Choroid plexus epithelial cell (primary cell): ENCODE measurements around the gene SYT15B.
"Not testable (repeated sequence)": the region's sequence is repeated elsewhere in the genome, so short reads cannot be mapped to it uniquely, and the experiment has no call there.

Source experiments
- DNase-seq: peaks from one replicate; pipeline ENCODE4 v3.0.0-alpha.2; 2010; ENCODE audit warnings: low read depth
- H3K4me3 ChIP-seq: 2 replicates; pipeline ENCODE4 v1.5.1; 2011; ENCODE audit warnings: low read depth, mild to moderate bottlenecking, control low read depth, low read length, moderate library complexity
- TF ChIP-seq, protein P1 (sequence below): conservative IDR thresholded peaks from 2 replicates; pipeline ENCODE4 v1.5.1; 2011; ENCODE audit warnings: low read depth, mild to moderate bottlenecking, control low read depth, inconsistent platforms, low read length, moderate library complexity

SYT15B gene

DNA sequence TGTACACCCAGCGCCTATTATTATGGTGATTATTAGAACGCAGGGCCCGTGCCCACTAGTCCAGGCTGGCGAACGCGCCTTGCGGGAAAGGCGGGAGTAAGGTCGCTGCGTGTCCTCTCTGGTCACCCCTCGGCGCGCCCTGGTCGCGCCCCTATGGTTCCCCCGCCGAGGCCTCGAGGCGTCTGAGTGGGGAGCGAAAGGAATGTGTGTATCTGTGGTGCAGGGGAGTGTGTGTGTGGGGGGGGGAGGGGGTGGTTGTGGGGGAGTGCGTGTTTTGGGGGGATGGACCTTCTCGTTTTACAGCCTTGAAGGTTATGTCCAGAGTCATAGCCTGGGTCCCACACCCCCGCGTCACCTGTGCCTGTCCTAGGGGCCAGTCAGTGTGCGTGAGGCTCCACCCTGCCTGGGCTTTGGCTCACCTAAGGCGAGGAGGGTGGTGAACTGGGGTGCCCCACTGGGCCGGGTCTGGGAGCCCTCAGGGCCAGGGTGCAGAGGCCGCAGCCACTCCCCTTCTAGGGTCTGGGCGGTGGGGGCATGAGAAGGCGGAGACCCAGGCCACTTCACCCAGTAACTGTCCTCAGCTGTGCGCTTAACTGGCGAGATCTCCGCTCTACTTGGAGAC lies at the start of gene SYT15B:
Gene SYT15B, minus strand, starts transcription at position 39 of the 622 bp plus-strand sequence. CDS start 952 bp downstream, outside the sequence.
- H3K4me3 ChIP-seq: peak within 1 kb of the TSS; percentile 37
- DNase-seq: not testable (repeated sequence)

DNA sequence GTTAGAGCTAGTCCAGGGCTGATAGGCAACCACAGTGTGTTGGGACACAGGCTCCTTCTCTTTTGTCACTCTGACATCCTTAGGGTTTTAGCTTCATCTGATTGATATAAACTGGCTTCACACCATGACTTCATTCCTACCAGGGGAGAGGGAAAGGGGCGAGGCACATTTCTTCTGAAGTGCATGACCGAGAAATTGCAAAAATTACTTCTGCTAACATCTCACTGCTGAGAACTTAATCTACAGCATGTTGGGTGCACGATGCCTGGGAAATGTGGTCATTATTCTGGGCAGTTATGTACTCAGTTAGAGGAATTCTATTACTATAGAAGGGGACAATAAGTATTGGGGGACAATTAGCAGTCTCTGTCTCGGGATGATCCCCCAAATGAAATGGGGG lies 16.2 kb upstream of the SYT15B start:
- H3K4me3 ChIP-seq, DNase-seq: not testable (repeated sequence)

DNA sequence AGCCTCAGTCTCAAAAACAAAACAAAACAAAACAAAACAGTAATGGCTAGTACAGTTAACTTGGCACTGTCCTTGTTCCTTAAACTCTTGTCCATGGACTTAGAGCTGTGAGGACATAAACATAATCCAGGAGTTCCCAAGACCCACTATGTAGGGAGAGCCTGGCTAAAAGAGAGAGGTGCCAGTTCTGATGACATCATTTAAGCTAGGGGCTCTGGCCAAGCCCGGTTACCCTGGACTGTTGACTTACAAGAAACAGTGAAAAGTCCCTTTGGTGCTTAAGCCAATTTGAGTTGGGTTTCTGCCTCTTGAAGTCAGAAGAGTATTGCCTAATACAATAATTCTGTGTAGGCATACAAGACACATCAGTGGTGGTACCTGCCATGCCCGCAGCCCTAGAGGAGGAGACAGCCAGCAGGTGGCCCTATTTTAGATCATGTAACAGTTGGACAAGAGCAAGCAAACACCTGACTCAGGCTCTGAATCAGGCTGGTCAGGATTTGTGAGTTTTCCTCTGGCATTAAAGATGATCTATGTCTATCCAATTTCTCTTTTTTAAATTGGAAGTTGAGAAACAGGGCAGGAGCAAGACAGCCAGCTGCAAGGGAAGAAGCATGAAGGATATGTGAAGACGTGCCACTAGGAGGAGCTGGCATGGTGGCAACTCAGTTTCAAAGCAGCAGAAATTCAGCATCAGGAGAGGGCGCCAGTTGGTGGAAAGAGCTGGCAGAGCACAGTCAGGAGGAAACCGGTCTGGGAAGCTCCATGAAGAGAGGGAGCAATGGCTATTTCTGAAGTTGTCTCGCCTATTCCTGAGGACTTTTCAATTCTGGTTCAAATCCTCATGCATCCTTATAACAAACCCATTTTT lies 12.2 kb upstream of the SYT15B start:
- H3K4me3 ChIP-seq: not testable (repeated sequence)
- DNase-seq: peak; percentile 76
- TF ChIP-seq, protein P1, sequence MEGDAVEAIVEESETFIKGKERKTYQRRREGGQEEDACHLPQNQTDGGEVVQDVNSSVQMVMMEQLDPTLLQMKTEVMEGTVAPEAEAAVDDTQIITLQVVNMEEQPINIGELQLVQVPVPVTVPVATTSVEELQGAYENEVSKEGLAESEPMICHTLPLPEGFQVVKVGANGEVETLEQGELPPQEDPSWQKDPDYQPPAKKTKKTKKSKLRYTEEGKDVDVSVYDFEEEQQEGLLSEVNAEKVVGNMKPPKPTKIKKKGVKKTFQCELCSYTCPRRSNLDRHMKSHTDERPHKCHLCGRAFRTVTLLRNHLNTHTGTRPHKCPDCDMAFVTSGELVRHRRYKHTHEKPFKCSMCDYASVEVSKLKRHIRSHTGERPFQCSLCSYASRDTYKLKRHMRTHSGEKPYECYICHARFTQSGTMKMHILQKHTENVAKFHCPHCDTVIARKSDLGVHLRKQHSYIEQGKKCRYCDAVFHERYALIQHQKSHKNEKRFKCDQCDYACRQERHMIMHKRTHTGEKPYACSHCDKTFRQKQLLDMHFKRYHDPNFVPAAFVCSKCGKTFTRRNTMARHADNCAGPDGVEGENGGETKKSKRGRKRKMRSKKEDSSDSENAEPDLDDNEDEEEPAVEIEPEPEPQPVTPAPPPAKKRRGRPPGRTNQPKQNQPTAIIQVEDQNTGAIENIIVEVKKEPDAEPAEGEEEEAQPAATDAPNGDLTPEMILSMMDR: peak; percentile 64

DNA sequence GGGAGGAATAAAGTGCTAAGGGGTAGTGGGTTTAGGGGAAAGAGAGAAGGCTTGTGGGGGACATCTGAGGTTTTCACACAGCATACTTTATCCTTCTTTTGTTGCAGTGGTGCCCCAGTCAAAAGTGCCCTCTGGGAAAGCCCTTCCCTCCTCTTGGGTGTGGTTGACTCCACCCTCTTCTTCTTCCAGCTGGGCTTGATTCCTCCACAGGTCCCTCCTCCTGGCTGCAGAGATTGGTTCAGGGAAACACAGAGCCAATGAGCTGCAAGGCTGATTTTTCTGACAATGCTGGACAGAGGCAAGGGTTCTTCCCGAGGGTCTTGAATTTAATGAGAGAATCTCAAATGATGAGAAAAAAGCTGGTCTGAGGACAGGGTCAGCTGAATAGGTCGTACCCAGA lies 7.4 kb upstream of the SYT15B start:
- H3K4me3 ChIP-seq, DNase-seq: not testable (repeated sequence)

DNA sequence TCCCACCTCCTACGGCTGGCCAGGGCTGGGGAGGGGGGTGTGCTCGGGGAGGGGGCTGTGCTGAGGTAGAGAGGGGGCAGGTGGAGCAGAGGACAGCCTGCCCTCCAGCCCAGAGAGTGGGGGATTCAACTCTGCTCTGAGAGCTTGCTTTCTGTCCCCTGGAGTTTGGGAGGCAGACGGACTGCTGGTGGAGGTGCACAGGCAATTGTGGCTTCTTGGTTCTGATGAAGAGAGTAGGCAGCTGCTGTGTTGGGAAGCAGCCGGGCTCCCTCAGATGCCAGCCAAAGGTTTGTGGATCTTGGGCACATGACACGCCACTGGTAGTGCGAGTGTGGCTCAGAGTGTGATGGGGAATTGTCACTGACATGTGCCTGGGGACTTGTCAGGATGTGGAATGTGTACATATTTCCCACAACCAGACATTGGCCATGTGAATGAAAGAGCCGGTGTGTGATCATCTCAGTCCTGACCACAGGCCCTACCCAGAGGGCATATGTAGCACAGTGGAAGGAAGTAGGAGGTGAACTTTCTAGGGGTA lies 5.3 kb upstream of the SYT15B start:
- not testable (repeated sequence) for H3K4me3 ChIP-seq, DNase-seq

DNA sequence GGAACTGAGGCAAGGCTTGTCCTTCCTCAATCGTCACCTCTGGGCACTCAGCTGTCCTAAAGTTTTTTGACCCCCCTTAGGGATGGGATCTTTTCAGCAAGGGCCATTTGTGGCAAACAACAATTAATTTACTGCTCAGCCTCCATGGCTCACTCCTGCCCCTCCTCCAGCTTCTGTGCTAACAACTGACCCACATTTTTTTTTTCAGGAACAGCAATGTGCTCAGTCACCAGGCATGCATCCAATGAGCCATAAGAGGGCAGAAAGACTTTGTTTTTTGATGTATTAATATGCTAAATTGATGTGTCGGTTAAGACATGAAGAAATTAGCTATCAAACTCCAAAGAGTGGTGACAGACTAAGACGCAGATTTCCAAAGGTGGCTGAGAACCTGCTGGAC lies 4.7 kb upstream of the SYT15B start:
- peak; percentile 77 for DNase-seq
- not testable (repeated sequence) for H3K4me3 ChIP-seq

DNA sequence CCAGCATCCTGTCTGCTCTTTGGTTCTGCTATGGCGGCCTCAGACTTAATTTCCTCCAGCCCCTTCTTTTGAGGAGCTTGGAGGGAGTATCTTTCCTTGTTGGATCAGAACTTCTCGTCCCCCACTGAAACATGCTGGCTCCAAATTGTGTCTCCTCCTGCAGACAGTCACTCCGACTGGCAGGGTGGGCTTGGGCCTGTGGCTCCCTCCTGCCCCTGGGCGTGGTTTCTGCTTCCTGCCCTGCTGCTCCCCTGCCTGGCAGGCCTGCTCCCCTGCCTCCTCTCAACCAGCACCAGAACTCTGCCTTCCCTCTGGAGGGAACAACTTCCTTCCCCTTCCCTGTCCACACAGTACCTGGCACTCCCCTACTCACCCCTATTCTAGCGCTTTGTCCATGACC lies 3.8 kb upstream of the SYT15B start:
- not testable (repeated sequence) for H3K4me3 ChIP-seq

DNA sequence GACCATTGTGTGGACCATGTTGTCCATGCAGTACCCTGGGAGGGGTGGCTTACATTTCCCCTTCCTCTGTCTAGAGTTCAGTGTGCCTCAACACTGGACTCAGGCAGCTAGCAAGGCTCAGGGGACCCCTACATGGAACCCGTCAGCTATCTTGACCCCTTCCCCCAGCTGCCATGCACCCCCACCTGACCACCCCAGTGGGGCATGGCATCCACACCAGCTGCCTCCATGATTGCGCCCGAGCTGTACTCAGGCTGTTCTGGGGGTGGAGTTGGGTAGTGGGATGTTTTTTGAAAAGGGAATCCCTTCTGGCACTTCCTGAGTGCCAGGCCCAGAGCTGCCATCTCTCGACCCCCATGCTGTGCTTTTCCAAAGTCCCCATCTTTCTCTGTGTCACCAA lies 1.8 kb upstream of the SYT15B start:
- H3K4me3 ChIP-seq, DNase-seq: not testable (repeated sequence)

More for the DNA sequence above, 3.8 kb upstream of the SYT15B start:
- DNase-seq: not testable (repeated sequence)

DNA sequence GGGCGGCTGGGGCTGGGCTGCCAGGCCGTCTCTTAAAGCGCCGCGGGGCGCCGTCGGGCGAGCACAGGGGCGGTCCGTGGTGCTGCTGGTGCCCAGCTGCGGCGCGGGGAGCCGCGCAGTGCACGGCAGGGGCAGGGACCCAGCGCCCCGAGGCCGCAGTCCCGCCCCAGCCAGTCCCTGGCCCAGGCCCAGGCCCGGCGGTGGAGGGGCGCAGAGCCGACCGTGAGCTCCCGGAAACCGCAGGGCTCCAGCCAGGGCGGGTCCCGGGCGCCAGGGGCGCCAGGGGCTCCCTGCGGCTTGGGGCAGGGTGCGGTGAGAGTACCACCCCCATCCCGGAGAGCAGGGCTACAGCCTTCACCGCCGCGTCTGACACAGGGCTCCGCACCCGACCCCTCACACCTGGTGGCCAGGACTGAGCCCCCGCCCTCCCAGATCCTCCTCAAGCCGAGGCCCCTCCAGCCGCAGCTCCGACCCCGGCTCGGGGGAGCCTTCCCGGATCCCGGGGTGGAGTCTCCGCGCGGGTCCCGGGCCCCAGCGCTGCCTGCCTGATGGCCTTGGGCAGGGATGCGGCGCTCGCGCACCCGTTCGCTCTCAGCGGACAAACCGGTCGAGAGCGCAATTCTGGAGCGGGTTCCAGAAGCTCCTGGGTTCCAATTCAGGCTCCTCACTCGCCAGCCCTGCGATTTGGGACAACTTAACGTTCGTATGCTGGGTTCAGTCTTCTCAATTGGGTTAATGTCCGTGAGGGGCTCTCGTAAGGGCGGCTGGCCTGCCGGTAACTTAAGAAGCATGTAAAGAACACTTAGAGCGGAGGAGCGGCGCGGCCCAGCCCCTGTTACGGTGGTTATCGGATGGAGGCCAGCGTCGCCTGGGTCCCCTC lies 478 bp downstream of the SYT15B start:
- peak overlapping the region; percentile 37 for H3K4me3 ChIP-seq
- DNase-seq: peak; percentile 12

DNA sequence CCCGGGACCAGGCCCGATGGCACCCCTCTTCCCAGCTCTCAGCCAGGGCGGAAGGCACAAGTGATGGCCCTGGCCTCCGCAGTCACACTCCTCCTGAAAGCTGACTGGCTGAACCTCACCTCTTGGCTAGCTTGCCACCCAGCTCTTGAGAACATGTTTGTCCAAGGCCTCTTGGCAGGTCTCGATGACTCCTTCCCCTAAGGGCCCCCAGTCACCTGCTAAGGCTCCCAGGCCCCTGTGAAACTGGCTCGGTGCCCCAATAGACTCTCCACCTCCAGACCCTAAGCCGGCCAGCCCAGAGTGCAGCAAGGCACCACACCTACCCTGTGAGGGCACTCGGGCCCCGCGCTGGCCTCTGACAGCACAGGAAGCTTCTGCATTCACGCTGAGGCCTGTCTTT lies 4.5 kb downstream of the SYT15B start:
- DNase-seq, H3K4me3 ChIP-seq: not testable (repeated sequence)

DNA sequence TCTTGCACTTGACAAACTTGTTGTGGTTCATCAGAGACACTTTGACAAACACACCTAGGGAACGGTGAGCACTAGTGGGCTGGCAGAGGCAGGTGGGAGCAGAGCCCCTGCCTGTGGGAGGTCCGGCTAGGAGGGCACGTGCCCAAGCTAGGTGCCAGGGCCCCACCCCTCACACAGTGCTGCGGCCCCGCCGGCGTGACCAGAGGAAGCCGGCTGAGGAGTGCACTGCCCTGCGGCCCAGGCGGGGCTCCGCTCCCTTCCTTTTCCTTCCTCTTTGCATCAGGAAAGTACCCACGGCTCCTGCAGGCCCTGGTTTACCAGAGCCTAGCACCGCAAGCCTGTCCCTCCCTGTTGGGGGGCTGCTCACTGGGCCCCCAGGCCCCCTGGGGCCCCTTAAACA lies 7.2 kb downstream of the SYT15B start:
- H3K4me3 ChIP-seq, DNase-seq: not testable (repeated sequence)

DNA sequence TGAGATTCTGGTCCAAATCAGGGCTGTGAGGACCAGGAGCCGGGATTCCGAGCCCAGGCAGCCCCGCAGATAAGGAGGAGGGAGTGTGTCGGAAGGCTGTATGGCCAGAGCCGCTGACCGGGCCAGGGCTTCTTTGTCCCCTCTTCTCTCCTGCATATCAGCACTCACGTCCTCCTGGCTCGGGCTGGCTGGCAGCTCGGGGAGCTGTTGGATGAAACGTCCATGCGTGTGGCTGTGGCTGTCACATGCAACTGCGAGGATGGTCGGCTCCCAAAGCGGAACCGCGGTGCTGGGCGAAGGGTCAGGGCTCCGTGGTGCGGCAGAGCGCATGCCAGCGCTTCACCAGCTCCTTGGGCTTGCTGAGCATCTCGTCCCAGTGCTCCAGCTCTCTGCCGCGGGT lies 9.5 kb downstream of the SYT15B start:
- DNase-seq, H3K4me3 ChIP-seq: not testable (repeated sequence)

DNA sequence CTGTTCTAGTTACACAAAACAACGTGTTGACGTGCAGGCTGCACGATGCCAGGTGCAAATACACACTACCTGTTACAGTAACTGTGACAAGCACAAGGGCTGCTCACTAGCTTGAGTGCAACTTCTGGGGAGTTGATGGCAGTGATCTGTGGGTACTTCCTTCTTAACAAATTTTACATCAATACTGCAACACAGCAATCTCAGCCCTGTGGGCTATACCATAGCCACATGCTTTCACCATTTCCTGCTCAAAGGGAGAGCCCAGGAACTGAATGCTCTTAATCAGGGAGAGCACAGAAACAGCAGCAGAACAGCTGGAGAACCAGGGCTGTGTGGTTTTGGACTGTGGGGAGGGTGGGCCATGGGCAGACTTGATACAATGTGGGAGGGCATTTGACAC lies 10.2 kb downstream of the SYT15B start:
- DNase-seq, H3K4me3 ChIP-seq: not testable (repeated sequence)

DNA sequence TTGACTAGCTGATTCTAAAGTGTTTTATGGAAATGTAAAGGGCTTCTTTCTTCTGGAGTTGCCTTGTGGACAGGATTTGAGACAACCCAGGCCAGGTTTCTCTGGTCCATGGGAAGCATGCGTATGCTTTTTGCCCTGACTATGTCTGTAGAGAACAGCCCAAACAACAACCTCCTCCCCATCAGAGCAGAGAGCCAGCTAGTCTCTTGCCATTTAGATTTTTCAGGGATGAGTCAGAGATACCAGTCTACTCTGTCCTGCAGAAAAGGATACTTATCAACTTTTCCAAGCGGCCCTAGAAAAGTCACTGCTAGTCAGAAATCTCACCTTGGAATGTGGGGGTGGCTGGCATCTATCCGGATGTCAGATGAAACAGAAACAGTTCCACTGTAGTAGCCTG lies 11.6 kb downstream of the SYT15B start:
- H3K4me3 ChIP-seq, DNase-seq: not testable (repeated sequence)

DNA sequence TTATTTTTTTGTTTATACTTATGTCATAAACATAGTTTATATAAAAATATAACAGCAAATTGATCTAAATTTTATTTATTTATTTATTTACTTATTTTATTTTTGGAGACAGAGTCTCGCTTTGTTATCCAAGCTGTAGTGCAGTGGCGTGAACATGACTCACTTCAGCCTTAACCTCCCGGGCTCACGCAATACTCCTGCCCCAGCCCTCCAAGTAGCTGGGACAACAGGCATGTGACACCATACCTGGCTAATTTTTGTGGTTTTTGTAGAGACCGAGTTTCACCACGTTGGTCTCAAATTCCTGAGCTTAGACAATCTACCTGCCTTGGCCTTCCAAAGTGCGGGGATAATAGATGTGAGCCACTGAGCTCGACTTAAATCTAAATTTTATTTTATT lies 13.0 kb downstream of the SYT15B start:
- not testable (repeated sequence) for DNase-seq, H3K4me3 ChIP-seq

DNA sequence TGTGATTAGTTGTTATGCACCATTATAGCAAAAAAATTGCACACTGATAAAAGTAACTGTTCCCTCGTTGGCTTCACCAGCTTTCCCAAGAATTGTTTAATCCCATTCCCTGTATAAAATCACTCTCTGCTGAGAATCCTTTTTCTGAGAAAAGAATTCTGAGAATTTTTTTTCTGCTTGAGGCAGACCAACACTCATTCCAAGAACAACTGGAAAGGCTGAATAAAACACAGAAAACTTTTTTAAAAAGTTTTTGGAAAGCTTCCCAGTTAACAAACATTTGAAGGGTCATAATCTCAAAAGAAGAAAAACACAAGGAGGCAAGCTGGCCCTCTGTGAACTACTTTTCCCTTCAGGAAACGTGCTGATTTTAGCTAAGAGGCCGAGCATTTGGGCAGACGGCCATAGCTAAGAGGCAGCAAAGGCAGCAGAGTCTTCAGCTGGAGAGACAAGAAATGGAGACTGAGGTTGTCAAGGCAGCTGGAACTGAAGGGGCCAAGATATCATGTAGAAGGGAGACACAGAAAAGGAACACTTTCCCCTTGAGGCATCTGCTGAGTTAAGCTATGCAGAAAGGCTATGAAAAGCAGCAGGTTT lies 16.5 kb downstream of the SYT15B start:
- peak; percentile 47 for DNase-seq

DNA sequence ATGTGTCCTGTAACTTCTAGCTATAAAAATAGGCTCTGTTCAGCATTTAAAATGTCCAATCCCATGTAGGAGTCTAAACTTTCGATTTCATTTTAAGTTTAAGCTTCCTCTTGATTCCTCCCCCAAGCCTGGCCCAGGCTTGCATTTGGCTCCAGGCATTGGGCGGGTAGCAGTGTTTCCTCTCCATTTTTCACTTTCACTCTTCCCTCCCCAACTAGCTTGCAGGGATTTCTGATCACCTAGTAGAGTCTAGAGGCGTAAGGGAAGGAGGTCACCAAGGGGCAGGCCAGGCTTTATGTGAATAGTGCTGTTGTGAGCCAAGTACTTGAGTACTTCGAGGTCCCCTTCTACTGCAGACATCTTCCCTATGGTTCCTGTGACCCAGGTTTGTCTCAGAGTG lies 18.5 kb downstream of the SYT15B start:
- H3K4me3 ChIP-seq, DNase-seq: not testable (repeated sequence)

More for the DNA sequence above, 16.5 kb downstream of the SYT15B start:
- not testable (repeated sequence) for H3K4me3 ChIP-seq
